ENCODE measurements around the gene FOXP1.

- TF ChIP-seq, protein P1, sequence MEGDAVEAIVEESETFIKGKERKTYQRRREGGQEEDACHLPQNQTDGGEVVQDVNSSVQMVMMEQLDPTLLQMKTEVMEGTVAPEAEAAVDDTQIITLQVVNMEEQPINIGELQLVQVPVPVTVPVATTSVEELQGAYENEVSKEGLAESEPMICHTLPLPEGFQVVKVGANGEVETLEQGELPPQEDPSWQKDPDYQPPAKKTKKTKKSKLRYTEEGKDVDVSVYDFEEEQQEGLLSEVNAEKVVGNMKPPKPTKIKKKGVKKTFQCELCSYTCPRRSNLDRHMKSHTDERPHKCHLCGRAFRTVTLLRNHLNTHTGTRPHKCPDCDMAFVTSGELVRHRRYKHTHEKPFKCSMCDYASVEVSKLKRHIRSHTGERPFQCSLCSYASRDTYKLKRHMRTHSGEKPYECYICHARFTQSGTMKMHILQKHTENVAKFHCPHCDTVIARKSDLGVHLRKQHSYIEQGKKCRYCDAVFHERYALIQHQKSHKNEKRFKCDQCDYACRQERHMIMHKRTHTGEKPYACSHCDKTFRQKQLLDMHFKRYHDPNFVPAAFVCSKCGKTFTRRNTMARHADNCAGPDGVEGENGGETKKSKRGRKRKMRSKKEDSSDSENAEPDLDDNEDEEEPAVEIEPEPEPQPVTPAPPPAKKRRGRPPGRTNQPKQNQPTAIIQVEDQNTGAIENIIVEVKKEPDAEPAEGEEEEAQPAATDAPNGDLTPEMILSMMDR (IDR thresholded peaks at IDR 0.05; ENCODE audit: poor library complexity), result no peak
- TF ChIP-seq EZH2phosphoT487 (IDR thresholded peaks at IDR 0.05; ENCODE audit: low read depth, severe bottlenecking, unreplicated experiment), result no peak
- TF ChIP-seq EZH2 (IDR thresholded peaks at IDR 0.05; ENCODE audit: borderline replicate concordance), result no peak
Observed at GRCh38 chr3:71376911-71377310, 206.6 kb downstream of the FOXP1 start.
